Type B pancreatic cell (in vitro differentiated cells): ENCODE results near the gene EPHA3. TPM values are rescaled to one million over a fixed set of nuclear protein-coding genes. Genes with fewer than 3 reads are reported as not detected.
A peak's percentile ranks its signal among the peaks of the same experiment; 100 is the strongest.

ENCODE experiments used
- DNase-seq: peaks from one replicate; pipeline ENCODE4 v3.0.0; 2021; ENCODE audit warnings: mixed read lengths; ENCODE audit not compliant: unreplicated experiment; ENCODE audit errors: extremely low spot score
- H3K27ac Mint-ChIP-seq: 2 replicates; pipeline ENCODE4 v1.8.0; 2021; ENCODE audit warnings: mild to moderate bottlenecking, mixed read lengths
- H3K27me3 Mint-ChIP-seq: 2 replicates; pipeline ENCODE4 v1.8.0; 2021; ENCODE audit warnings: mixed read lengths
- H3K36me3 Mint-ChIP-seq: 2 replicates; pipeline ENCODE4 v1.8.0; 2021; ENCODE audit warnings: mixed read lengths
- H3K4me1 Mint-ChIP-seq: one replicate; pipeline ENCODE4 v1.8.0; 2021; ENCODE audit warnings: mixed read lengths; ENCODE audit not compliant: unreplicated experiment
- H3K4me3 Mint-ChIP-seq: 2 replicates; pipeline ENCODE4 v1.8.0; 2021; ENCODE audit warnings: mild to moderate bottlenecking, mixed read lengths
- H3K9me3 Mint-ChIP-seq: 2 replicates; pipeline ENCODE4 v1.8.0; 2021; ENCODE audit warnings: mixed read lengths
- total RNA-seq: library from RNA; stranded (reverse); gene quantifications from 2 replicates; pipeline ENCODE4 v1.2.1, GENCODE V29; 2021; ENCODE audit warnings: low replicate concordance
- TF ChIP-seq, protein P1 (sequence below): fragments of 200-600 bp; sonication (generic); conservative IDR thresholded peaks from 2 replicates; pipeline ENCODE4 v1.5.0; 2021; ENCODE audit warnings: antibody characterized with exemption, mild to moderate bottlenecking

The EPHA3 gene
- total RNA-seq, 1 donor from 2014 or later = 30.3 TPM

DNA sequence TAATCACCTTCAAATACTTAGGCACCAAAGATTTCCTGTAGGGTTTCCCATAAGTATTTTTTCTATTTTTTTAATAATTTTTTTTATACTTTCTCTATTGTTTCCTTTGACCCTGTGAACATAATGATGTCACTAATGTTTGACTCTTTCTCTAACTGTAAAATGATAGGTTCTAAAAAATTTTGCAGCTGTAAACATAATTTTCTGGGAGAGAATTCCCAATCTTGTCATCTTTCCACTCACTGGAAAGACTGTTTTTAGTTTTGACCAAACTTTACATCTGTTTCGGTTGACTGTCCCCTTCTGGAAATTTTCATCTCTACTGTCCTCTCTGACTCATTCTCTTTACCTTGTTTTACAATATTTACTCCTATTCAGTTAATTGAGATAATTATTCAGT is 5.5 kb upstream of the EPHA3 start:
- H3K4me3 Mint-ChIP-seq = no peak overlapping the region
- DNase-seq = no peak
- H3K27me3 Mint-ChIP-seq = peaks cover 17% of the 10 kb centered on the region
- TF ChIP-seq, protein P1, sequence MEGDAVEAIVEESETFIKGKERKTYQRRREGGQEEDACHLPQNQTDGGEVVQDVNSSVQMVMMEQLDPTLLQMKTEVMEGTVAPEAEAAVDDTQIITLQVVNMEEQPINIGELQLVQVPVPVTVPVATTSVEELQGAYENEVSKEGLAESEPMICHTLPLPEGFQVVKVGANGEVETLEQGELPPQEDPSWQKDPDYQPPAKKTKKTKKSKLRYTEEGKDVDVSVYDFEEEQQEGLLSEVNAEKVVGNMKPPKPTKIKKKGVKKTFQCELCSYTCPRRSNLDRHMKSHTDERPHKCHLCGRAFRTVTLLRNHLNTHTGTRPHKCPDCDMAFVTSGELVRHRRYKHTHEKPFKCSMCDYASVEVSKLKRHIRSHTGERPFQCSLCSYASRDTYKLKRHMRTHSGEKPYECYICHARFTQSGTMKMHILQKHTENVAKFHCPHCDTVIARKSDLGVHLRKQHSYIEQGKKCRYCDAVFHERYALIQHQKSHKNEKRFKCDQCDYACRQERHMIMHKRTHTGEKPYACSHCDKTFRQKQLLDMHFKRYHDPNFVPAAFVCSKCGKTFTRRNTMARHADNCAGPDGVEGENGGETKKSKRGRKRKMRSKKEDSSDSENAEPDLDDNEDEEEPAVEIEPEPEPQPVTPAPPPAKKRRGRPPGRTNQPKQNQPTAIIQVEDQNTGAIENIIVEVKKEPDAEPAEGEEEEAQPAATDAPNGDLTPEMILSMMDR = no peak
- peaks cover 5% of the 10 kb centered on the region for H3K4me1 Mint-ChIP-seq
- H3K36me3 Mint-ChIP-seq = no peaks in the 10 kb centered on the region
- no peaks in the 10 kb centered on the region for H3K9me3 Mint-ChIP-seq
- H3K27ac Mint-ChIP-seq = no peak overlapping the region

DNA sequence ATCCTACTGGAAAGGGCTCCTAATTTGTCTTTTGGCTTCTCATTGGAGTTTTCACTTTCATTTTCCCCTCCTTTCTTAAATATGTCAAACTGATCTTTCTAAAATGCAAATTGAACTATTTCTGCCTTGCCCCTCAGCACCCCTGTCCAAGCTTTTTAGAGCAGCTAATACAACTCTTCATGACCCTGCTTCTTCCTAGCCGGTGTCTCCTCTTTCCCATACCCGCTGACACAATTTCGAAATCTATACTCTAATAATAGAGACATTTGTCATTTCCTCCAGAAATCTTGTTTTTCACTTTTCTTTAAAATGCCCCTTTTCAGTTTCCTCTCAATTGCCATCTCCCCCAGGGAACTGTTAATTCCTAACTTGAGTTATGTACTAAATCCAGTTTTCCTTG is 2.9 kb upstream of the EPHA3 start:
- no peaks in the 10 kb centered on the region for H3K36me3 Mint-ChIP-seq
- TF ChIP-seq, protein P1 = no peak
- H3K27me3 Mint-ChIP-seq = peaks cover 32% of the 10 kb centered on the region
- H3K4me1 Mint-ChIP-seq = peaks cover 10% of the 10 kb centered on the region
- no peak overlapping the region for H3K4me3 Mint-ChIP-seq
- no peak for DNase-seq
- H3K9me3 Mint-ChIP-seq = no peaks in the 10 kb centered on the region
- H3K27ac Mint-ChIP-seq = no peak overlapping the region

- Mint-ChIP-seq H3K36me3 (no peaks in the 10 kb centered on the region), H3K4me1 (peaks cover 10% of the 10 kb centered on the region), H3K4me3 (no peak overlapping the region), H3K27ac (no peak overlapping the region), H3K9me3 (no peaks in the 10 kb centered on the region), H3K27me3 (peaks cover 35% of the 10 kb centered on the region)
- TF ChIP-seq, protein P1 = no peak
- DNase-seq = no peak
These were observed 1.9 kb upstream of the EPHA3 start for GRCh38 chr3:89105503-89105902.

DNA sequence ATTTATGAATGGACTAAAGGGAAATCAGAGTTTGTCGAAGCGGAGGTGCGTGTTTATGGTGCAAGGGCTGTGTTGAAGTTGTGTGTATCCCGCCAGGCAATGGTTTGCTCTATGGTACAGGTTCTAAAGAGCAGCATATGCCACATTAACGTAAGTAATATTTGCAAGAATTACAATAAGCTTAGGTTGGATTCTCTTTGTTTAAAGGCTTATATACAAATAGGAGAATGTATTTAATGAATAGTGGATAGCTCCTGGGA is 800 bp downstream of the EPHA3 start:
- H3K27me3 Mint-ChIP-seq = peaks cover 43% of the 10 kb centered on the region
- peaks cover 10% of the 10 kb centered on the region for H3K4me1 Mint-ChIP-seq

GRCh38 chr3:89113344-89113743 is 5.9 kb downstream of the EPHA3 start:
- Mint-ChIP-seq H3K27me3 (peaks cover 51% of the 10 kb centered on the region), H3K36me3 (no peaks in the 10 kb centered on the region), H3K9me3 (no peaks in the 10 kb centered on the region), H3K27ac (no peak overlapping the region), H3K4me3 (peak overlapping the region; percentile 92), H3K4me1 (peaks cover 14% of the 10 kb centered on the region)
- TF ChIP-seq, protein P1 = no peak
- DNase-seq = no peak

More for the DNA sequence above, 800 bp downstream of the EPHA3 start:
- Mint-ChIP-seq H3K36me3 (no peaks in the 10 kb centered on the region), H3K9me3 (no peaks in the 10 kb centered on the region), H3K27ac (no peak overlapping the region), H3K4me3 (peak overlapping the region; percentile 90)
- no peak for DNase-seq
- TF ChIP-seq, protein P1 = no peak
